Smooth muscle cell of trachea (primary cell): ENCODE results near the gene OR1M1. TPM values are rescaled to one million over a fixed set of nuclear protein-coding genes. Genes with fewer than 3 reads are reported as not detected.

ENCODE experiments used
- total RNA-seq: library from RNA; depleted of rRNA; stranded (reverse); fragments of >200 nt; gene quantifications from 2 replicates; pipeline ENCODE4 v1.2.1, GENCODE V29; 2014

Gene OR1M1
- under 0.01 TPM in 1 of 2 replicates, not detected in the other for total RNA-seq

GRCh38 chr19:9086761-9087160, at the start of gene OR1M1:
Gene OR1M1 (plus strand): TSS chr19:9087061. CDS start chr19:9093245, 6,184 bp downstream.

GRCh38 chr19:9107375-9107774, 20.5 kb downstream of the OR1M1 start, which contains the start of gene OR7G2:
Gene OR7G2 (minus strand): TSS chr19:9107475. CDS start chr19:9103243, 4,232 bp downstream.

GRCh38 chr19:9115307-9115813, 28.5 kb downstream of the OR1M1 start, which contains the start of gene OR7G1:
Gene OR7G1 (minus strand): TSS chr19:9115763. CDS start chr19:9115763, 0 bp downstream.

GRCh38 chr19:9126900-9127405, 40.1 kb downstream of the OR1M1 start, which contains the start of gene OR7G3:
Gene OR7G3 (minus strand): TSS chr19:9126950. CDS start chr19:9126950, 0 bp downstream.

GRCh38 chr19:9140159-9140874, 53.5 kb downstream of the OR1M1 start, which contains the start of gene ZNF317:
Gene ZNF317 (plus strand): TSS chr19:9140397. CDS start chr19:9156017, 15,620 bp downstream.

Other genes with a start within 250 kb of the OR1M1 start
- gene MUC16, start 76.7 kb upstream of the OR1M1 start, total RNA-seq: not detected in 2 replicates
- not detected in 2 replicates for gene OR7G2, start 20.4 kb downstream of the OR1M1 start, total RNA-seq
- gene OR7G1, start 28.7 kb downstream of the OR1M1 start, total RNA-seq: not detected in 2 replicates
- not detected in 2 replicates for gene OR7G3, start 39.9 kb downstream of the OR1M1 start, total RNA-seq
- 13.5 and 22.2 TPM in 2 replicates for gene ZNF317, start 53.3 kb downstream of the OR1M1 start, total RNA-seq
- 0.33 TPM in 1 of 2 replicates, not detected in the other for gene OR7D2, start 91.9 kb downstream of the OR1M1 start, total RNA-seq
- not detected in 2 replicates for gene OR7D4, start 132.5 kb downstream of the OR1M1 start, total RNA-seq
- gene OR7E24, start 163.9 kb downstream of the OR1M1 start, total RNA-seq: not detected in 2 replicates
- 10.4 and 12.4 TPM in 2 replicates for gene ZNF699, start 222.8 kb downstream of the OR1M1 start, total RNA-seq
- gene ZNF559, start 237.1 kb downstream of the OR1M1 start, total RNA-seq: 15.2 and 19.3 TPM in 2 replicates